PFSK-1 (cell line): ENCODE measurements around the gene MOK.

Experiments used
- FOXP2 ChIP-seq: optimal IDR thresholded peaks from 2 replicates; pipeline ENCODE3; 2011; ENCODE audit warnings: borderline replicate concordance, control low read depth, inconsistent platforms; ENCODE audit not compliant: insufficient read depth; ENCODE audit errors: extremely low read length, extremely low read depth
- POLR2AphosphoS5 ChIP-seq: IDR thresholded peaks from 2 replicates; pipeline ENCODE4 v1.6.1; 2012; ENCODE audit warnings: low read depth, mild to moderate bottlenecking, control low read depth, low read length, moderate library complexity
- SIN3A ChIP-seq: IDR thresholded peaks from 2 replicates; pipeline ENCODE4 v1.6.1; 2012; ENCODE audit warnings: mild to moderate bottlenecking, low read length, moderate library complexity, borderline replicate concordance; ENCODE audit not compliant: insufficient read depth
- TAF1 ChIP-seq: IDR thresholded peaks from 2 replicates; pipeline ENCODE4 v1.6.1; 2012; ENCODE audit warnings: low read length, control low read depth, borderline replicate concordance; ENCODE audit not compliant: insufficient read depth
- TF ChIP-seq, protein P1 (sequence below), 2 experiments: IDR thresholded peaks; 2 replicates each; pipeline versions ENCODE4 v1.6.1 to v1.8.0; 2011 to 2012; ENCODE audit warnings: low read depth in 2 of 2, low read length in 2 of 2, control low read depth in 1 of 2, inconsistent platforms in 1 of 2, mild to moderate bottlenecking in 1 of 2, moderate library complexity in 1 of 2; ENCODE audit not compliant: insufficient read depth in 1 of 2

MOK gene

DNA sequence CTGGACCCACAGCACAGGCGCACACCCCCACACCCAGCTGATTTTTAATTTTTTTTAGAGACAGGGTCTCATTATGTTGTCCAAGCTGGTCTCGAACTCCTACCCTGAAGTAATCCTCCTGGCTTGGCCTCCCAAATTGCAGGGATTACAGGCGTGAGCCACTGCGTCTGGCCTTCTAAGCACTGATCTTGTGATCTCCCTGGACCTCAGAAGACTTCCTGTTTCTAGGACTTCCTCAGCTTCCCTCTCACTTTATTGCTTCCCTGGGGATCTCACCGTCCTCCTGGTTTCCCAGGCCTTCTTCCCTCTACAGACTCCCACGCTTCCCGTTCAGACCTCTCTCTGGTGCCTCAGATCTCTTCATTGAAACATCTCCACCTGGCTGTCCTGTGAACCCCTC, 28.4 kb upstream of the MOK start:
- TF ChIP-seq TAF1 (no peak), POLR2AphosphoS5 (no peak), FOXP2 (no peak), SIN3A (no peak)
- TF ChIP-seq, protein P1, sequence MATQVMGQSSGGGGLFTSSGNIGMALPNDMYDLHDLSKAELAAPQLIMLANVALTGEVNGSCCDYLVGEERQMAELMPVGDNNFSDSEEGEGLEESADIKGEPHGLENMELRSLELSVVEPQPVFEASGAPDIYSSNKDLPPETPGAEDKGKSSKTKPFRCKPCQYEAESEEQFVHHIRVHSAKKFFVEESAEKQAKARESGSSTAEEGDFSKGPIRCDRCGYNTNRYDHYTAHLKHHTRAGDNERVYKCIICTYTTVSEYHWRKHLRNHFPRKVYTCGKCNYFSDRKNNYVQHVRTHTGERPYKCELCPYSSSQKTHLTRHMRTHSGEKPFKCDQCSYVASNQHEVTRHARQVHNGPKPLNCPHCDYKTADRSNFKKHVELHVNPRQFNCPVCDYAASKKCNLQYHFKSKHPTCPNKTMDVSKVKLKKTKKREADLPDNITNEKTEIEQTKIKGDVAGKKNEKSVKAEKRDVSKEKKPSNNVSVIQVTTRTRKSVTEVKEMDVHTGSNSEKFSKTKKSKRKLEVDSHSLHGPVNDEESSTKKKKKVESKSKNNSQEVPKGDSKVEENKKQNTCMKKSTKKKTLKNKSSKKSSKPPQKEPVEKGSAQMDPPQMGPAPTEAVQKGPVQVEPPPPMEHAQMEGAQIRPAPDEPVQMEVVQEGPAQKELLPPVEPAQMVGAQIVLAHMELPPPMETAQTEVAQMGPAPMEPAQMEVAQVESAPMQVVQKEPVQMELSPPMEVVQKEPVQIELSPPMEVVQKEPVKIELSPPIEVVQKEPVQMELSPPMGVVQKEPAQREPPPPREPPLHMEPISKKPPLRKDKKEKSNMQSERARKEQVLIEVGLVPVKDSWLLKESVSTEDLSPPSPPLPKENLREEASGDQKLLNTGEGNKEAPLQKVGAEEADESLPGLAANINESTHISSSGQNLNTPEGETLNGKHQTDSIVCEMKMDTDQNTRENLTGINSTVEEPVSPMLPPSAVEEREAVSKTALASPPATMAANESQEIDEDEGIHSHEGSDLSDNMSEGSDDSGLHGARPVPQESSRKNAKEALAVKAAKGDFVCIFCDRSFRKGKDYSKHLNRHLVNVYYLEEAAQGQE (IDR thresholded peaks at IDR 0.05; ENCODE audit: insufficient read depth in 1 of 2, low read depth in 2 of 2, low read length in 2 of 2): no peak

DNA sequence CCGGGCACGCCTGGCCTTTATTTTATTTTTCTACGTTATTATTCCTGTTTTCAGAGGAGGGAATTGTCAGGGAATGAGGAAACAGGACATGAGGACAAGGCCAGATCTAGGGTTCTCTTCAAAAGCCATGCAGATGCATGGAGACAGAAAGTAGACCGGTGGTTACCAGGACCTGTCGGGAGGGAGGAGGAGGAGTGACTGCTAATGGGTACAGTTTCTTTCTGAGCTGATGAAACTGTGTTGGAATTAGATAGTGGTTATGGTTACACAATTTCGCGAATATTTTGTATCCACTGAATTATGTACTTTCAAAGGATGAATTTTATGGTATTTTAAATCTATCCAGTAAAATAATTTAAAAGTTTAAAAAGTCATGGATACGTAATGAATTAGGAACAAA, 25.8 kb upstream of the MOK start:
- TF ChIP-seq SIN3A: no peak
- TF ChIP-seq, protein P1 (IDR thresholded peaks at IDR 0.05; ENCODE audit: insufficient read depth in 1 of 2, low read depth in 2 of 2, low read length in 2 of 2): no peak
- no peak for TF ChIP-seq TAF1
- TF ChIP-seq FOXP2: no peak
- no peak for TF ChIP-seq POLR2AphosphoS5

DNA sequence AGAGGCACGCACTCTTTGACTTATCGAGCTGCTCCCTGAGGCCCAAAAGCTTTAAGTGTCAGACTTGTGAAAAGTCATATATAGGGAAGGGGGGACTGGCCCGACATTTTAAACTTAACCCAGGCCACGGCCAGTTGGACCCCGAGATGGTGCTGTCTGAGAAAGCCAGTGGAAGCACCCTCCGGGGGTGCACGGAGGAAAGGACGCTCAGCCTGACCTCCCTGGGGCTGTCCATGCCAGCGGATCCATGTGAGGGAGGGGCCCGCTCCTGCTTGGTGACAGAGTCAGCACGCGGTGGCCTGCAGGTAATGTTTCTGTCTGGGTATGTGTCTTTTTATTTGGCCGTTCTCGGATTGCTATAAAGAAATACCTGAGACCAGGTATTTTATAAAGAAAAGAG, 21.6 kb upstream of the MOK start:
- TF ChIP-seq, protein P1 (IDR thresholded peaks at IDR 0.05; ENCODE audit: insufficient read depth in 1 of 2, low read depth in 2 of 2, low read length in 2 of 2): no peak
- no peak for TF ChIP-seq POLR2AphosphoS5
- TF ChIP-seq SIN3A: no peak
- no peak for TF ChIP-seq FOXP2
- TF ChIP-seq TAF1: no peak

DNA sequence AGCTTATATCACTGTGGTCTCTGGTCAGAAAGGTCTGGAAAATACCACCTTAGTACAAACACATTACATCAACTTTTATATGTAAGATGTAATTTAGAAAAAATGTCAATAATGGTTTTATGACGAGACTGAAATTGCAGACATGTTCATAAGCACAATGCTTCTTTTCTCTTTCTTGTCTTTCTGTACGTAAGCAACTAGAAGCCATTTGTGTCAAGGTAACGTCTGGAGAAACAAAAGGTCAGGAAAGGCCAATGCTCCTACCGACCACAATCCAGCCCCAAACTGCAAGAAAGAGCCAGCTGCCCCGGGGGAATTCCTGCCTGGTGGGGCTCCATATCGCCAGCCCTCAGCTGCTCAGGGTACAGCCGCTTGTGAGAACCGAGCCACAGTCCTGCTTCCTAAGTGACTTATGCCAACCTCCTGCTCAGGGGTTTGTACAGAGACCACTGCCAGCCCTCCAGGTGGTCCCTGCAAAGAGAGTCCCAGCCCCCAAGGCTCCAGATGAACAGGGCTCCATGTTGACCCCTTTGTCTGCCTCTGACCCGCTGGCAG, 20.9 kb upstream of the MOK start:
- TF ChIP-seq POLR2AphosphoS5: no peak
- TF ChIP-seq, protein P1 (IDR thresholded peaks at IDR 0.05; ENCODE audit: insufficient read depth in 1 of 2, low read depth in 2 of 2, low read length in 2 of 2): no peak
- TF ChIP-seq FOXP2: no peak
- TF ChIP-seq SIN3A: no peak
- TF ChIP-seq TAF1: no peak

DNA sequence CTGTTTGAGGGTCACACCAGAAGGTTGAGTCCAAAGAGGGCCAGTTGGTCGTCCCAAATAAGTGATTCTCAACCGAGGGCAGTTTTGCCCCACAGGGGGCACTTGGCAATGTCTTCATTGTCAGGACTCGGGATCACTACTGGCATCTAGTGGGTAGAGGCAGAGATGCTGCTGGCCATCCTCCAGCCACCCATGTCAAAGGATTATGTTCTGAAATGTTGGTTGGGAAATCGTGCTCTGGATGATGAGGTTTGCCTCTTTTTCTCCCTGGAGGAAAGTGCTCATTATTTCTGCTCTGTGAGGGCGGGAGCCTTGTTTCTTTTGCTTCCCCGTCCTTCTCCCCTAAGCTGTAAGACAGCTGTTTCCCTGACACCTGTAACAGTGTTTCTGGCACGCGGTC, 18.1 kb upstream of the MOK start:
- TF ChIP-seq FOXP2 (no peak), TAF1 (no peak), POLR2AphosphoS5 (no peak), SIN3A (no peak)
- TF ChIP-seq, protein P1 (IDR thresholded peaks at IDR 0.05; ENCODE audit: insufficient read depth in 1 of 2, low read depth in 2 of 2, low read length in 2 of 2): no peak
